Measurements from ENCODE around the gene CNTN4. TPM values are rescaled to one million over a fixed set of nuclear protein-coding genes. Genes with fewer than 3 reads are reported as not detected.

CNTN4 gene
- total RNA-seq, 1 experiment from 2014 or later = 1.6 TPM

GRCh38 chr3:2094941-2095340, 3.7 kb upstream of the CNTN4 start:
- H3K27me3 Mint-ChIP-seq (ENCODE audit: low read depth) = peaks cover 54% of the 10 kb centered on the region
- Histone ChIP-seq H2BK12ac (ENCODE audit: insufficient read length, low read depth, low read length) (no peak overlapping the region), H3K27me3 (ENCODE audit: insufficient read depth, low read length) (peaks cover 23% of the 10 kb centered on the region), H3K9me3 (ENCODE audit: control insufficient read depth, low read depth, low read length) (no peaks in the 10 kb centered on the region), H3K27ac (ENCODE audit: insufficient read length, low read depth, low read length) (no peak overlapping the region), H3K18ac (ENCODE audit: insufficient read length, low read depth, low read length) (no peak overlapping the region), H2BK120ac (ENCODE audit: low read depth, low read length, poor library complexity, severe bottlenecking) (no peak overlapping the region), H3K79me1 (ENCODE audit: insufficient read depth, low read depth, low read length, poor library complexity, severe bottlenecking) (no peaks in the 10 kb centered on the region), H4K91ac (ENCODE audit: insufficient read length, low read depth, low read length) (no peak overlapping the region), H2BK5ac (ENCODE audit: insufficient read length, low read length) (no peak overlapping the region), H3K23me2 (ENCODE audit: insufficient read length, low read depth, low read length, poor library complexity, severe bottlenecking) (peaks cover 21% of the 10 kb centered on the region), H3K56ac (ENCODE audit: insufficient read length, low read depth, low read length) (no peak overlapping the region), H2AK5ac (ENCODE audit: insufficient read length, low read length) (no peak overlapping the region), H4K5ac (ENCODE audit: insufficient read length, low read depth, low read length) (no peak overlapping the region), H3K4me2 (ENCODE audit: insufficient read depth, insufficient read length, low read length) (no peak overlapping the region), H3K4me1 (ENCODE audit: insufficient read depth, low read length) (no peaks in the 10 kb centered on the region), H2BK20ac (ENCODE audit: low read depth, low read length, poor library complexity, severe bottlenecking) (no peak overlapping the region), H2BK15ac (ENCODE audit: low read depth, low read length) (no peak overlapping the region), H3K9ac (ENCODE audit: extremely low read depth, insufficient read length, low read length) (no peak overlapping the region), H3T11ph (ENCODE audit: low read length) (no peak overlapping the region), H3K79me2 (ENCODE audit: insufficient read depth, low read length) (no peaks in the 10 kb centered on the region), H3K14ac (ENCODE audit: insufficient read depth, low read length) (no peak overlapping the region), H3K23ac (ENCODE audit: insufficient read length, low read depth, low read length) (no peak overlapping the region), H2AFZ (ENCODE audit: low read length) (no peak overlapping the region), H3K4ac (ENCODE audit: low read depth, low read length) (no peak overlapping the region), H4K8ac (replicated peaks; ENCODE audit: insufficient read length, low read depth, low read length) (no peak overlapping the region), H4K20me1 (ENCODE audit: control insufficient read depth, insufficient read depth, insufficient read length) (no peaks in the 10 kb centered on the region)
- H3K27ac Mint-ChIP-seq = no peak overlapping the region
- WGBS (ENCODE audit: extremely low coverage, insufficient read length, low lambda C conversion rate) = no CpG with 5 or more reads among the region's 3 CpGs
- peaks cover 8 to 12% of the 10 kb centered on the region in 2 experiments for H3K9me3 Mint-ChIP-seq
- no peak for DNase-seq
- TF ChIP-seq, protein P1, sequence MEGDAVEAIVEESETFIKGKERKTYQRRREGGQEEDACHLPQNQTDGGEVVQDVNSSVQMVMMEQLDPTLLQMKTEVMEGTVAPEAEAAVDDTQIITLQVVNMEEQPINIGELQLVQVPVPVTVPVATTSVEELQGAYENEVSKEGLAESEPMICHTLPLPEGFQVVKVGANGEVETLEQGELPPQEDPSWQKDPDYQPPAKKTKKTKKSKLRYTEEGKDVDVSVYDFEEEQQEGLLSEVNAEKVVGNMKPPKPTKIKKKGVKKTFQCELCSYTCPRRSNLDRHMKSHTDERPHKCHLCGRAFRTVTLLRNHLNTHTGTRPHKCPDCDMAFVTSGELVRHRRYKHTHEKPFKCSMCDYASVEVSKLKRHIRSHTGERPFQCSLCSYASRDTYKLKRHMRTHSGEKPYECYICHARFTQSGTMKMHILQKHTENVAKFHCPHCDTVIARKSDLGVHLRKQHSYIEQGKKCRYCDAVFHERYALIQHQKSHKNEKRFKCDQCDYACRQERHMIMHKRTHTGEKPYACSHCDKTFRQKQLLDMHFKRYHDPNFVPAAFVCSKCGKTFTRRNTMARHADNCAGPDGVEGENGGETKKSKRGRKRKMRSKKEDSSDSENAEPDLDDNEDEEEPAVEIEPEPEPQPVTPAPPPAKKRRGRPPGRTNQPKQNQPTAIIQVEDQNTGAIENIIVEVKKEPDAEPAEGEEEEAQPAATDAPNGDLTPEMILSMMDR (conservative IDR thresholded peaks at IDR 0.05) = no peak
- peaks cover 18 to 40% of the 10 kb centered on the region in 2 experiments for H3K4me1 Mint-ChIP-seq
- no peak overlapping the region for H3K4me3 Mint-ChIP-seq
- H3K36me3 Mint-ChIP-seq (ENCODE audit: insufficient read depth in 1 of 3, low read depth in 3 of 3) = peaks cover 3 to 8% (median 7%) of the 10 kb centered on the region in 3 experiments

All from H9 (cell line).